HG03045 (cell line): ENCODE results near the gene MFAP3.

ENCODE experiments used
- ATAC-seq: cut with Tn5 transposase; IDR thresholded peaks from one replicate; pipeline ENCODE4 v1.9.1; 2021; ENCODE audit warnings: mild to moderate bottlenecking, moderate library complexity; ENCODE audit not compliant: unreplicated experiment

The MFAP3 gene

GRCh38 chr5:154088801-154089200 is 50.0 kb downstream of the MFAP3 start:
- ATAC-seq: no peak

GRCh38 chr5:154090656-154091055 is 51.9 kb downstream of the MFAP3 start:
- no peak for ATAC-seq

GRCh38 chr5:154092356-154093141 is 53.8 kb downstream of the MFAP3 start:
- ATAC-seq: no peak

GRCh38 chr5:154093142-154093532 is 54.4 kb downstream of the MFAP3 start:
- no peak for ATAC-seq

GRCh38 chr5:154095904-154096303 is 57.1 kb downstream of the MFAP3 start:
- no peak for ATAC-seq

GRCh38 chr5:154097031-154097430 is 58.3 kb downstream of the MFAP3 start:
- ATAC-seq: no peak

- no peak for ATAC-seq
Measured at GRCh38 chr5:154098465-154098864, 59.7 kb downstream of the MFAP3 start.

- ATAC-seq: no peak
Measured at GRCh38 chr5:154101184-154101583, 62.4 kb downstream of the MFAP3 start.

GRCh38 chr5:154103233-154103632 is 64.5 kb downstream of the MFAP3 start:
- no peak for ATAC-seq
